ENCODE data around the gene CYP4F2.
"Not testable (repeated sequence)": the region's sequence is repeated elsewhere in the genome, so short reads cannot be mapped to it uniquely, and the experiment has no call there.

Gene CYP4F2, protein sequence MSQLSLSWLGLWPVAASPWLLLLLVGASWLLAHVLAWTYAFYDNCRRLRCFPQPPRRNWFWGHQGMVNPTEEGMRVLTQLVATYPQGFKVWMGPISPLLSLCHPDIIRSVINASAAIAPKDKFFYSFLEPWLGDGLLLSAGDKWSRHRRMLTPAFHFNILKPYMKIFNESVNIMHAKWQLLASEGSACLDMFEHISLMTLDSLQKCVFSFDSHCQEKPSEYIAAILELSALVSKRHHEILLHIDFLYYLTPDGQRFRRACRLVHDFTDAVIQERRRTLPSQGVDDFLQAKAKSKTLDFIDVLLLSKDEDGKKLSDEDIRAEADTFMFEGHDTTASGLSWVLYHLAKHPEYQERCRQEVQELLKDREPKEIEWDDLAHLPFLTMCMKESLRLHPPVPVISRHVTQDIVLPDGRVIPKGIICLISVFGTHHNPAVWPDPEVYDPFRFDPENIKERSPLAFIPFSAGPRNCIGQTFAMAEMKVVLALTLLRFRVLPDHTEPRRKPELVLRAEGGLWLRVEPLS

GRCh38 chr19:15897738-15898276, at the start of gene CYP4F2:
CYP4F2 (minus strand) TSS chr19:15898074; CDS start chr19:15897611, 463 bp downstream.
- DNase-seq: no peak

GRCh38 chr19:15945301-15945700, 47.4 kb upstream of the CYP4F2 start:
- DNase-seq: no peak

- no peak for DNase-seq
Observed at GRCh38 chr19:15944401-15944800, 46.5 kb upstream of the CYP4F2 start.

DNA sequence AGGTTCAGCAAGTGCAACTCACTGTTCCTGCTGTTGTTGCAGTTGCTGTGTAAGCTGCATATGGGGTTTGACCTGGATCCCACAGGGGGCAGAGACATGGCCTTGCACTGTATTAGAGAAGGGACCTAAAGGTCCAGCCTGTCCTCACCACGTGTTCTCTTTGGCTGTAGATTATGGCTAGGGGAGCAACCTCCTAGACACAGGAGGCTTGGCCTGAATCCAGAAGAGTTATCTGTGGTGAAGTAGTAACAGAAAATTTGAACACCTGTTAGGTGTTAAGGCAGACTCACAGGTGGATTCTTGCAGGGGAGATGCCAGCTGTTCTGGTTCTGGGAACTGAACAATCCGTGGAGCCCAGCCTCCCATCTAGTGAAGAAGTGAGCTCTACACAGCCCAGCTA, 39.9 kb upstream of the CYP4F2 start:
- no peak for DNase-seq

- DNase-seq: no peak
Observed at GRCh38 chr19:15936950-15937349, 39.1 kb upstream of the CYP4F2 start.

DNA sequence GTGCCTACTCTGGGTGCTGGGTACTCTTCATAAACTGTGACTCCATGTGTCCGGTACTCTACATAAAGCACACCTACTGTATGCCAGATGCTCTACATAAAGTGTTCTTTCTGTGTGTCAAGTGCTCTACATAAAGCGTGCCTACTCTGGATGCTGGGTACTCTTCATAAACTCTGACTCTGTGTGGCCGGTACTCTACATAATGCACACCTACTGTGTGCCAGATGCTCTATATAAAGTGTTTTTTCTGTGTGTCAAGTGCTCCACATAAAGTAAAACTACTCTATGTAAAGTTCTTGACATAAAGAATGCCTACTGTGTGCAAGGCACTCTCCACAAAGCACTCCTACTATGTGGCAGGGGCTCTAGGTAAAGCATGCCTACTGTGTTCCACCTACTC, 38.3 kb upstream of the CYP4F2 start:
- no peak for DNase-seq

- no peak for DNase-seq
Observed at GRCh38 chr19:15935167-15935702, 37.4 kb upstream of the CYP4F2 start.

- no peak for DNase-seq
Observed at GRCh38 chr19:15934332-15935078, 36.6 kb upstream of the CYP4F2 start, which contains the start of gene CYP4F11. CYP4F11 (minus strand) TSS chr19:15934529; CDS start chr19:15934408, 121 bp downstream.

DNA sequence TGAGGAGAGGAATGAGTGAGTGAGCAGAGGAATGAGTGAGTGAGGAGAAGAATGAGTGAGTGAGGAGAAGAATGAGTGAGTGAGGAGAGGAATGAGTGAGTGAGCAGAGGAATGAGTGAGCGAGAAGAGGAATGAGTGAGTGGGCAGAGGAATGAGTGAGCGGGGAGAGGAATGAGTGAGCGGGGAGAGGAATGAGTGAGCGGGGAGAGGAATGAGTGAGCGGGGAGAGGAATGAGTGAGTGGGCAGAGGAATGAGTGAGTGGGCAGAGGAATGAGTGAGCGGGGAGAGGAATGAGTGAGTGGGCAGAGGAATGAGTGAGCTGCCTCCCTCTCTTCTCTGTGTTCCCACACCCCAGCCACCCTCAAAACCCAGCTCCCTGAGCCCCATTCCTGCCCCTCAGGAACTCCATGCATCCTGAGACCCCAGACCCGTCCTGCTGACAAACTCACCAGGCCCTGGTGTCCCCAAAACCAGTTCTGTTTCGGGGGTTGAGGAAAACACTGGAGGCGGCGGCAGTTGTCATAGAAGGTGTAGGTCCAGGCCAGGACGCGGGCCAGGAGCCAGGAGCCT, 36.0 kb upstream of the CYP4F2 start:
- DNase-seq: not testable (repeated sequence)

- DNase-seq: no peak
Observed at GRCh38 chr19:15928321-15928720, 30.4 kb upstream of the CYP4F2 start.

DNA sequence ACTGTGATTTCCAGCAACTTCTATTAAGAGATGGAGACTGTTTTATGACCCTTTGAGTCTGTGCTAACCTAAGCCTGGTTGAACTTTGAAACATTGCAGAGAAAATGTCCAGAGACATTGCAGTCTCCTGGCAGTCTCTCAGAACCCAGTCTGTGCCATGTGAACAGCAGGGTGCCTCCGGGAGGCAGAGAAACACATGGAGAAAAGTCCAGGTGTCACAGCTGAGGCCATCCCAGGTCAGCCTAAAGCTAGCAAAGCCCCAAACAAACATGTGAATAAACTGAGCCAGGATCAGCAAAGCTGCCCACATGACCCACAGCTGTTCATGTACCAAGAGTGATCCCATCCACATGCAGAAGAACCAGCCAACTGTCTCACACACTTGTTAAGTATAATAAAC, 28.6 kb upstream of the CYP4F2 start:
- no peak for DNase-seq

DNA sequence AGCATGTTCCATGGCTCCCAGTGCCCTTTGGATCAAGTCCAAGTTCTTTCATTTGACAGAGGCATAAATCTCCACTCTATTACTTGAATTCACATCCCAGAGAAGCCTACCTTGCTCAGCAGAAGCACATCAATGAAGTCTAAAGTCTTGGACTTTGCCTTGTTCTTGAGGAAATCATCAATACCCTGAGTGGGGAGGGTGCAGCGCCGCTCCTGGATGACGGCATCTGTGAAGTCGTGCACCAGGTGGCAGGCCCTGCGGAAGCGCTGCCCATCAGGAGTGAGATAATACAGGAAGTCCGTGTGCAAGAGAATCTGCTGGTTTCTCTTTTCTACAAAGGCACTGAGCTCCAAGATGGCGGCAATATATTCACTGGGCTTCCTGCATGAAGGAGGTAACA, 25.8 kb upstream of the CYP4F2 start:
- DNase-seq: no peak

DNA sequence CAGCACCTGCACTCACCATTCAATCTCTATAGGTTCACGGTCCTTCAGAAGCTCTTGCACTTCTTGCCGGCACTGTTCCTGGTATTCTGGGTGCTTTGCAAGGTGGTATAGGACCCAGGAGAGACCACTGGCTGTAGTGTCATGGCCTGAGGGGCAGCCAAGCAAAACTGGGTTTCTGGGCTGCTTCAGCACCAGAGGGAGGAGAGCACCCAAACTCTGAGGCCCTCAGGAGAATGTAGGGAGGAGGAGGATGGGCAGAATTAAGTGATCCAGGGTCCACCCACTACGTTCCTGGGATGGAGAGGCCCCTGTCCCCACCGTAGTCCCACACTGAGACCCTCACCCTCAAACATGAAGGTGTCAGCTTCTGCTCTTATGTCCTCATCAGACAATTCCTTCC, 24.1 kb upstream of the CYP4F2 start:
- no peak for DNase-seq

GRCh38 chr19:15919243-15919642, 21.4 kb upstream of the CYP4F2 start:
- DNase-seq: no peak

DNA sequence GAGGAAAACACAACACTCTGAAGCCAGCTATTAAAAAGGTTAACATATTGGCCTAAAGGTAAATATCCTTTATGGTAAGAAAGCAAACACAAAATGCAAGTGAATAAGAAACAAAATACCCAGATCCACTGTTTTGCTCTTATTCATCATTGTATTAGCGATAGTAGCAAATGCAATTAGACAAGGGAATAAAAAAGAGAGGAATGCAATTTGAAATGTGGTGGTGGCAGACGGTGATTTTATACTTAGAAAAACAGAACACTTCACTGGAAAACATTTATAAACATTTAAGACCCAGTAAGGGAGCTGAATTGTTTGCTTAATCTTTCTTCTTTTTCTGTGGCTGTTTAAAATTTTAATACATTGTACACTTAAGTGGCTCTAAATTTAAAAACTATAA, 17.2 kb upstream of the CYP4F2 start:
- DNase-seq: no peak

GRCh38 chr19:15913830-15914229, 16.0 kb upstream of the CYP4F2 start:
- DNase-seq: no peak

- DNase-seq: no peak
Observed at GRCh38 chr19:15913384-15913783, 15.5 kb upstream of the CYP4F2 start.

DNA sequence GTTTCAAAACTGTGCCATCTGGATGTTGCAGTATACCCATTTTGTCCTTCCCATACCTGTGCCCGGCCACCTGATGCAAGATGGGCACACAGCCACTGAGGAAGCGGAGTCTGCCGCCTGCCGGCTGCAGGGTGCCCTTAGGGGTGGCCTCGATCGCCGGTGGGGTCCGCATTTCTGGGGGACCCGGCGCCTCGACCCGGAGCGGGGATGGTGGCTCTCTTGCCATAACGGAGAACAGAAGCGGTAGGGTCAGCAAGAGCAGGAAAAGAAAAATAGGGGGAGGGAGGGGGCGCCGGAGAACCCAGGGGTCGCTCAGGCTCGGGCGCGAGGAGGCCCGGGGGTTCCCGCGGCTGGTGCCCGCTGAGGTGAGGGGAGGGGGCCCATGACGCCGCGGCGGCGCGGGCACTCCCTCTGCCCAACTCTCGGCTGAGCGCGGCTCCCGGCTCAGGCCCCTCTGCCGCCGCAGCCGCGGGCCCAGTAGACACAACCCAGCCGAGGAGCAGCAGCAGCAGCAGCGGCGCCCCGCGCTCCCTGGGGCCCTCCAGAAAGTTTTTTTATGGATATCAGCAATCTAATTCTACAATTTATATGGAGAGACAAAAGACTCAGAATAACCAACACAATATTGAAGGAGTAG, 13.8 kb upstream of the CYP4F2 start:
- DNase-seq: no peak

- no peak for DNase-seq
Observed at GRCh38 chr19:15905026-15905425, 7.2 kb upstream of the CYP4F2 start.

DNA sequence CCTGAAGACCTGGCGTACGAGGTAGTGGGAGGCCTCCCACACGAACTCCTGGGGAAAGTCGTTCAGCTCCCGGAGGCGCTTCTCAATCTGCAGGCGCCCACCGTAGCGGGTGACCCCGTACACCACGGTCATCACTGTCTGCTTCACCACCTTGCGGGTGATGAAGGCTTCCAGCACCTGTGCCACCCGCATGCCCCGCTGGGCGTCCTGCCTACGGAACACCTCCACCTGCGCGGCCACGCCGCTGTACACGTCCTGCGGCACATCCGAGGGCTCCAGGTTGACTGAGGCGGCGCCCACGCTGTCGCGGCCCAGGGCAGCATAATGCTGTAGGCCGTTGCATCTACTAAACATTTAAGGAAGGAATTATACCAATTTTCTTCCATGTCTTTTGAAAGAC, 5.0 kb upstream of the CYP4F2 start:
- DNase-seq: not testable (repeated sequence)

DNA sequence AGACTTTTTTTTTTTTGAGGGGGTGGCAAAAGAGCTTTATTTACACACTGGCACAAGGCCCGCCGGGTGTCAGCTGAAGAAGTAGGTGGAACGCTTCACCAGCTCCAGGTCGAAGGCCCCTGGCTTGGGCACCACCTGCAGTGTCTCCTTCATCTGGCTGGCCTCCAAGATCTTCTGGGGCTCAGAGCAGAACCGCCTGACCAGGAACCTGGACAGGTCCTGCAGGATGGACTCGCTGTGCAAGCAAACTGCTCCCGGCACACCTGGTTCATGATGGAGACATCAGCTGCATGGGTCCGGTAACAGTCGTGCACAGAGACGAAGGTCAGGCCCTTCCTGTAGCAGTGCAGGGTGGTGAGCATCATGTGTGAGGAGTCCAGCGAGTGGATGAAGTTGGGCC, 4.4 kb upstream of the CYP4F2 start:
- no peak for DNase-seq

DNA sequence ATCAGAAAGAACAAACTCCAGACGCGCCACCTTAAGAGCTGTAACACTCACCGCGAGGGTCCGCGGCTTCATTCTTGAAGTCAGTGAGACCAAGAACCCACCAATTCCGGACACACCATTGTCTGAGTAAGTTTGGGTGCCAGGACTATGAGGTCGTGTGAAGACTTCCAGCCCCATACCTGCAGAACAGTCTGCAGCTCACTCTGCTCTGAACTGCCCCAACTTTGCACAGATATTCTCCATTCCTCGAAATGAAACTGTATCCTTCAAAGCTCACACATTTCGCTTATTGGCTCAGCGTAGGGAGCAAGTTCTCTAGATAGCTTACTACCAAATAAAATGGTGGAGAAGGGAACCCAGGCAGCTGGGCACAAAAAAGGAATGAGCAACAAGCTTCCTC, 2.6 kb upstream of the CYP4F2 start:
- DNase-seq: no peak

DNA sequence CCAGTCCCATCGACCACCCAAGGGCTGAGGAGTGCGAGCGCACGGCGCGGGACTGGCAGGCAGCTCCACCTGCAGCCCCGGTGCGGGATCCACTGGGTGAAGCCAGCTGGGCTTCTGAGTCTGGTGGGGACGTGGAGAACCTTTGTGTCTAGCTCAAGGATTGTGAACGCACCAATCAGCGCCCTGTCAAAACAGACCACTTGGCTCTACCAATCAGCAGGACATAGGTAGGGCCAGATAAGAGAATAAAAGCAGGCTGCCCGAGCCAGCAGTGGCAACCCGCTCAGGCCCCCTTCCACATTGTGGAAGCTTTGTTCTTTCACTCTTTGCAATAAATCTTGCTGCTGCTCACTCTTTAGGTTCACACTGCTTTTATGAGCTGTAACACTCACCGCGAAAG, 2.2 kb upstream of the CYP4F2 start:
- not testable (repeated sequence) for DNase-seq

Data from NCI-H146 (cell line).